HFFc6 (cell line): ENCODE measurements around the gene ZDHHC22. TPM values are rescaled to one million over a fixed set of nuclear protein-coding genes. Genes with fewer than 3 reads are reported as not detected.

Experiments
- DNase-seq: peaks from one replicate; pipeline ENCODE4 v3.0.0-alpha.2; 2018
- H3K27ac Mint-ChIP-seq: 2 replicates; pipeline ENCODE4 v1.8.0; 2020; ENCODE audit warnings: mild to moderate bottlenecking, mixed read lengths
- H3K27me3 Mint-ChIP-seq: 2 replicates; pipeline ENCODE4 v1.8.0; 2021; ENCODE audit warnings: mild to moderate bottlenecking, moderate library complexity, mixed read lengths; ENCODE audit not compliant: insufficient read depth
- H3K36me3 Mint-ChIP-seq: 2 replicates; pipeline ENCODE4 v1.8.0; 2021; ENCODE audit warnings: low read depth, mixed read lengths
- H3K4me1 Mint-ChIP-seq: 2 replicates; pipeline ENCODE4 v1.8.0; 2020; ENCODE audit warnings: low read depth, mixed read lengths
- H3K4me3 Mint-ChIP-seq: 2 replicates; pipeline ENCODE4 v1.8.0; 2020; ENCODE audit warnings: mild to moderate bottlenecking, moderate library complexity, mixed read lengths
- H3K9me3 Mint-ChIP-seq: 2 replicates; pipeline ENCODE4 v1.8.0; 2020; ENCODE audit warnings: mild to moderate bottlenecking, mixed read lengths
- total RNA-seq, 6 experiments: library from RNA; stranded (reverse); fragmentation: NEBNext Ultra II Directional; extraction: Animal tissue kit (Norgen Biotek cat#: 25700); gene quantifications; 2 replicates in 1 of 6; 3 replicates in 5 of 6; pipeline ENCODE4 v1.2.3, GENCODE V29; 2021
- TF ChIP-seq, protein P1 (sequence below): fragments of 200-600 bp; sonication (generic); IDR thresholded peaks from 2 replicates; pipeline ENCODE4 v1.5.0; 2021; ENCODE audit warnings: antibody characterized with exemption, mild to moderate bottlenecking

Gene ZDHHC22
- total RNA-seq, 6 experiments from 2014 or later: not detected

DNA sequence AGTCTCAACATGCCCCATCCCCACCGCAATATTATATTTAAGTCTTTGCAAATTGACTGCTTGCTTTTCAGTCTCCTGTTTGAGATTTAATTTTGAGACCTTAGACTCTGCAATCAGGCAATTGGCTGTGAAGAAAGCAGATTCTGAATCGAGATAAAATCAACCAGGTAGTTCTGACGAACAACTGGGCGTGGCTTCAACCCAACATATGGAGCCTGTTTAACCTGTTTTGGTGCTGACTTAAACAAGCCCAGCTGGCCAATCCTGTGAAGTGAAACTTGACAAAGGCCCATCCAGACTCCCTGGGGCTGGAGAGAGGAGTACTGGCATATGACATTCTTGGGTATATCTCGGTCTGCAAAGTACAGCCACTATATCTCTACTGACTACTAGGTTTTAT lies 53.4 kb downstream of the ZDHHC22 start:
- TF ChIP-seq, protein P1, sequence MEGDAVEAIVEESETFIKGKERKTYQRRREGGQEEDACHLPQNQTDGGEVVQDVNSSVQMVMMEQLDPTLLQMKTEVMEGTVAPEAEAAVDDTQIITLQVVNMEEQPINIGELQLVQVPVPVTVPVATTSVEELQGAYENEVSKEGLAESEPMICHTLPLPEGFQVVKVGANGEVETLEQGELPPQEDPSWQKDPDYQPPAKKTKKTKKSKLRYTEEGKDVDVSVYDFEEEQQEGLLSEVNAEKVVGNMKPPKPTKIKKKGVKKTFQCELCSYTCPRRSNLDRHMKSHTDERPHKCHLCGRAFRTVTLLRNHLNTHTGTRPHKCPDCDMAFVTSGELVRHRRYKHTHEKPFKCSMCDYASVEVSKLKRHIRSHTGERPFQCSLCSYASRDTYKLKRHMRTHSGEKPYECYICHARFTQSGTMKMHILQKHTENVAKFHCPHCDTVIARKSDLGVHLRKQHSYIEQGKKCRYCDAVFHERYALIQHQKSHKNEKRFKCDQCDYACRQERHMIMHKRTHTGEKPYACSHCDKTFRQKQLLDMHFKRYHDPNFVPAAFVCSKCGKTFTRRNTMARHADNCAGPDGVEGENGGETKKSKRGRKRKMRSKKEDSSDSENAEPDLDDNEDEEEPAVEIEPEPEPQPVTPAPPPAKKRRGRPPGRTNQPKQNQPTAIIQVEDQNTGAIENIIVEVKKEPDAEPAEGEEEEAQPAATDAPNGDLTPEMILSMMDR: no peak
- H3K4me3 Mint-ChIP-seq: no peak overlapping the region
- no peak overlapping the region for H3K27ac Mint-ChIP-seq
- no peak for DNase-seq
- H3K27me3 Mint-ChIP-seq: peaks cover 39% of the 10 kb centered on the region
- peaks cover 6% of the 10 kb centered on the region; the same call in 1 of the 2 replicates for H3K4me1 Mint-ChIP-seq
- H3K9me3 Mint-ChIP-seq: peaks cover 21% of the 10 kb centered on the region
- H3K36me3 Mint-ChIP-seq: peaks cover 9% of the 10 kb centered on the region

DNA sequence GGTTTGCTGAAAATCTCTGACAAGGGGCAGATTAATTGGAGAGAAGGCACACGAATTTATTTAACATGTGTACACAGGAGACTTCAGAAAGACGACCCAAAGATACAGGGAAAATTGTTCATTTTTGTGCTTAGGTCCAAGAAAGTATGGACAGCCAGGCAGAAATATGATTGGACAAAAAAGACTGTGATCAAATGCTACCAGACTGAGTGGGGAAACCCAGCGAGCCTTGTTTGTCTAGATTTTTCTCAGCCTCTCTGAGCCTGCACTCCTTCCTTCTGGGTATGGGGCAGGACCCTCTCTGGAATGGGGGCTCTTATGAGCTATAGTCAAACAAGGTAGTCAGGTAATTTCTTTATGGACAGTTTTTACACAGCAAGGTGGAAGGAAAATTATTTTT lies 54.0 kb downstream of the ZDHHC22 start:
- DNase-seq: no peak
- Mint-ChIP-seq H3K4me3 (no peak overlapping the region), H3K27ac (no peak overlapping the region)

DNA sequence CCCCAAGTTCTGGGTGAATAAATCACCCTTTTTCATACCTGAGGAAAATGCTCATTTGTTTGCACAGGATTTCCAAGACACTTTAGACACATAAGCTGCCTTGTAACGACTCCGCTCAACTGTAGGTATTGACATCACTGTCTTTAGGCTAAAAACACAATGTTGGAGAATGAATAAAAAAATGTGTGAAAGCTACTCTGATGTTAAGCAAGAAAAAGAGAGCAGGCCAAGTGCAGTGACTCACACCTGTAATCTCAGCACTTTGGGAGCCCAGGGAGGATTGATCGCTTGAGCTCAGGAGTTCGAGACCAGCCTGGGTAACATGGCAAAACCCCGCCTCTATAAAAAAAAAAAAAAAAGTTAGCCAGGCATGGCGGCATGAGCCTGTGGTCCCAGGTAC lies 54.6 kb downstream of the ZDHHC22 start:
- Mint-ChIP-seq H3K27me3 (peaks cover 43% of the 10 kb centered on the region), H3K4me3 (no peak overlapping the region), H3K9me3 (peaks cover 21% of the 10 kb centered on the region), H3K36me3 (peaks cover 9% of the 10 kb centered on the region), H3K4me1 (peaks cover 6% of the 10 kb centered on the region; the same call in 1 of the 2 replicates), H3K27ac (no peak overlapping the region)
- no peak for DNase-seq
- TF ChIP-seq, protein P1: no peak

More for the DNA sequence above, 54.0 kb downstream of the ZDHHC22 start:
- Mint-ChIP-seq H3K9me3 (peaks cover 21% of the 10 kb centered on the region), H3K27me3 (peaks cover 43% of the 10 kb centered on the region), H3K4me1 (peaks cover 6% of the 10 kb centered on the region; the same call in 1 of the 2 replicates), H3K36me3 (peaks cover 9% of the 10 kb centered on the region)
- TF ChIP-seq, protein P1: no peak

DNA sequence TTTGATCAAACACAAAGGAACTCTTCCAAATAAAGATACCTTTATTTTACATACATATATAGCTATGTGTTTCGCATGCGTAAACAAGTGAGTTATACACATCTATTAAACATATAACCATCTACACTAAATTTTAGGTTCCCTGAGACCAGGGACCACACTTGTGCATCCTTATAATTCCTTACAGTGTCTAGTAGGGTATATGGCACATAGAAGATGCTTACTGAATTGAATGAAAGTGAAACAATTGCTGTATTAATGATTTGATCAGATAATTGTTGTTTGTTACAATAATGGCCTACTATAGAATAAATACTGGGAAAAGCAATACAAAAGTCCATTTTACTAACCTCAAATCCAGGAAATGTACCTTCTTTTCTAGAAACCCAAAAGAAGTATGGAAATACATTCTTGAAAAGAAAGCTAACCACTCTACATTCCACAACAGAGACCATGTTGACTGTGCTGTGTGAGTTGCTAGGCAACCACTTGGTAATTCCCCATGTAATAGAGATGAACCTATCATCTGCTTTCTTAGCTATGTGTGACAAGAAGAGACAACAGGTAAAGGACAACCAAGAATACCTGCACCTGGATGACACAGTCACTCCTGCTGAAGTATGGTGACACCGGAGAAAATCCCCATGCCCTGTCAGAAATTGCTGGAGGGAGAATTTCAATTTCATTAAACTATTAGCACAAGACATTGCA lies 55.4 kb downstream of the ZDHHC22 start:
- no peak overlapping the region for H3K4me3 Mint-ChIP-seq
- peak; percentile 46 for DNase-seq
- peaks cover 43% of the 10 kb centered on the region for H3K27me3 Mint-ChIP-seq
- H3K4me1 Mint-ChIP-seq: peaks cover 6% of the 10 kb centered on the region; the same call in 1 of the 2 replicates
- peaks cover 13% of the 10 kb centered on the region for H3K9me3 Mint-ChIP-seq
- H3K36me3 Mint-ChIP-seq: peaks cover 3% of the 10 kb centered on the region; the same call in 1 of the 2 replicates
- TF ChIP-seq, protein P1: no peak
- H3K27ac Mint-ChIP-seq: peak overlapping the region; percentile 69

DNA sequence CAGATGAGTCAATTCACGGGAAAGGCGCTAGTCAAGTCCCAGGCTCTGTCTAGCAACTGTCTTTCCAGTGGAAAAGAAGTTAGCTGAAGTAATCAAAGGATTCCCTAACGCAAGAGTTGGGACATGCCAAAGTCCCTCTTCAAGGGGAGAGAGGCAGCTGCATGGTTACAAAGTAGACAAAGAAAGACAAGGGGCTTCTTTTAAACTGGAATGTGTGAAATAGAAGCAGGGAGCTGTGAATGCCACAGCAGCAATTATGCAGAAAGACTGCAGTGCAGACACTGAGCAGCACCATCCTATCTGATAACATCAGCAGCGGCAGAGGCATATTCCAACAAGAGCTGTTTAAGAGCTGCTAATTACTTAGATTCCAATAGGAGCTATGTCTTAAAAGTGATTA lies 56.1 kb downstream of the ZDHHC22 start:
- H3K36me3 Mint-ChIP-seq: no peaks in the 10 kb centered on the region
- H3K27me3 Mint-ChIP-seq: peaks cover 39% of the 10 kb centered on the region
- TF ChIP-seq, protein P1: no peak
- no peak overlapping the region for H3K4me3 Mint-ChIP-seq
- DNase-seq: no peak
- peaks cover 7% of the 10 kb centered on the region for H3K9me3 Mint-ChIP-seq
- no peak overlapping the region for H3K27ac Mint-ChIP-seq
- H3K4me1 Mint-ChIP-seq: peaks cover 6% of the 10 kb centered on the region; the same call in 1 of the 2 replicates
